A549 (cell line): ENCODE results near the gene MYH13. TPM values are rescaled to one million over a fixed set of nuclear protein-coding genes. Genes with fewer than 3 reads are reported as not detected.

Experiments used
- ATAC-seq, 2 experiments: fragments of 200-7000 bp in 1 of 2; fragments of >200 bp in 1 of 2; cut with Nextera tagmentation in 1 of 2; cut with Tn5 transposase in 1 of 2; 3 replicates each; pipeline versions ENCODE4 v1.8.0 to v1.9.1; 2018 to 2020; ENCODE audit warnings: mild to moderate bottlenecking in 1 of 2, moderate library complexity in 1 of 2
- CTCF ChIA-PET: fragments of 300-600 bp; sonication (Branson Sonifier 250); formaldehyde crosslinking; extraction: SDS; loops from one replicate; lab custom pipeline; 2021; ENCODE audit warnings: antibody characterized with exemption, inconsistent platforms; lab: Yijun Ruan, JAX
- POLR2A ChIA-PET: fragments of 350-600 bp; formaldehyde crosslinking; extraction: SDS; loops from one replicate; lab custom pipeline; 2021; ENCODE audit warnings: antibody characterized with exemption, inconsistent platforms; lab: Yijun Ruan, JAX
- DNase-seq, 2 experiments: peaks; one replicate each; pipeline versions ENCODE4 v3.0.0 to v3.0.0-alpha.2; 2011 to 2016; ENCODE audit warnings: low read depth in 1 of 2, low spot score in 1 of 2
- FAIRE-seq: peaks from 2 replicates; lab custom pipeline; 2011; peaks lifted over from hg19 to GRCh38; lab: Jason Lieb, UNC
- H3K27ac ChIP-seq, 2 experiments: fragments of >200 bp; sonication (Bioruptor Twin); formaldehyde crosslinking; 3 replicates each; pipeline ENCODE4 v1.5.1; 2016 to 2017
- H3K4me1 ChIP-seq: fragments of >200 bp; sonication (Bioruptor Twin); formaldehyde crosslinking; 3 replicates; pipeline ENCODE4 v1.6.1; 2016
- H3K4me2 ChIP-seq: fragments of >200 bp; sonication (Bioruptor Twin); formaldehyde crosslinking; 3 replicates; pipeline ENCODE4 v1.6.1; 2016
- H3K4me3 ChIP-seq: fragments of >200 bp; sonication (Bioruptor Twin); formaldehyde crosslinking; 3 replicates; pipeline ENCODE4 v1.5.1; 2016
- H3K9me3 ChIP-seq: fragments of >200 bp; sonication (Bioruptor Twin); formaldehyde crosslinking; 3 replicates; pipeline ENCODE4 v1.6.1; 2016
- BCL3 ChIP-seq: fragments of >200 bp; sonication (Bioruptor Twin); formaldehyde crosslinking; IDR thresholded peaks from 3 replicates; pipeline ENCODE4 v1.6.1; 2016
- CBX8 ChIP-seq: fragments of 200-600 bp; sonication (generic); IDR thresholded peaks from 2 replicates; pipeline ENCODE4 v1.6.1; 2016
- CEBPB ChIP-seq, 2 experiments: fragments of >200 bp in 1 of 2; sonication (Bioruptor Twin) in 1 of 2; formaldehyde crosslinking in 1 of 2; IDR thresholded peaks; 2 replicates each; pipeline ENCODE4 v1.6.1; 2012 to 2016
- CHD2 ChIP-seq: fragments of 150-350 bp; IDR thresholded peaks from 2 replicates; pipeline ENCODE4 v1.6.1; 2014; ENCODE audit warnings: low read length; ENCODE audit not compliant: partially characterized antibody
- EHF ChIP-seq: fragments of 250-450 bp; sonication (Bioruptor Pico); IDR thresholded peaks from 2 replicates; pipeline ENCODE4 v1.5.0; 2020; ENCODE audit warnings: mild to moderate bottlenecking
- EHMT2 ChIP-seq: fragments of 200-600 bp; sonication (generic); IDR thresholded peaks from 2 replicates; pipeline ENCODE4 v1.6.1; 2016; ENCODE audit warnings: antibody characterized with exemption, low read depth, mild to moderate bottlenecking, moderate library complexity
- ESRRA ChIP-seq: fragments of 150-350 bp; IDR thresholded peaks from 2 replicates; pipeline ENCODE4 v1.6.1; 2014; ENCODE audit warnings: mild to moderate bottlenecking, low read length, borderline replicate concordance
- FOSB ChIP-seq: fragments of 250-450 bp; sonication (Bioruptor Pico); IDR thresholded peaks from 2 replicates; pipeline ENCODE4 v1.5.0; 2020; ENCODE audit warnings: mild to moderate bottlenecking, moderate library complexity
- HDAC2 ChIP-seq: fragments of 200-600 bp; sonication (generic); IDR thresholded peaks from 2 replicates; pipeline ENCODE4 v1.6.1; 2016
- HOXB5 ChIP-seq: fragments of 250-450 bp; sonication (Bioruptor Pico); IDR thresholded peaks from 2 replicates; pipeline ENCODE4 v1.5.0; 2020; ENCODE audit warnings: mild to moderate bottlenecking, moderate library complexity
- JUNB ChIP-seq: fragments of >200 bp; sonication (Bioruptor Twin); formaldehyde crosslinking; IDR thresholded peaks from 2 replicates; pipeline ENCODE4 v1.6.1; 2016
- MYC ChIP-seq: IDR thresholded peaks from 2 replicates; pipeline ENCODE4 v1.6.1; 2012; ENCODE audit warnings: mild to moderate bottlenecking, inconsistent platforms, low read length, improper control_type of control experiment, borderline replicate concordance
- POLR2AphosphoS2 ChIP-seq: conservative IDR thresholded peaks from 2 replicates; pipeline ENCODE4 v1.6.1; 2012; ENCODE audit warnings: low read length, improper control_type of control experiment, inconsistent platforms
- RAD21 ChIP-seq, 2 experiments: fragments of >200 bp in 1 of 2; sonication (Bioruptor Twin) in 1 of 2; formaldehyde crosslinking in 1 of 2; IDR thresholded peaks in 1 of 2; conservative IDR thresholded peaks in 1 of 2; 2 replicates in 1 of 2; 3 replicates in 1 of 2; pipeline ENCODE4 v1.6.1; 2012 to 2018; ENCODE audit warnings: inconsistent platforms in 1 of 2
- RCOR1 ChIP-seq: fragments of 150-350 bp; IDR thresholded peaks from 2 replicates; pipeline ENCODE4 v1.6.1; 2014; ENCODE audit warnings: antibody characterized with exemption, low read length, low read depth
- RFX5 ChIP-seq: fragments of 450-650 bp; IDR thresholded peaks from 2 replicates; pipeline ENCODE4 v1.7.1; 2014; ENCODE audit warnings: antibody characterized with exemption, mild to moderate bottlenecking, moderate library complexity
- SMC3 ChIP-seq: fragments of >200 bp; sonication (Bioruptor Twin); formaldehyde crosslinking; IDR thresholded peaks from 3 replicates; pipeline ENCODE4 v1.6.1; 2018; ENCODE audit warnings: inconsistent platforms
- ZC3H11A ChIP-seq: fragments of 450-650 bp; IDR thresholded peaks from 2 replicates; pipeline ENCODE4 v1.6.1; 2014; ENCODE audit warnings: antibody characterized with exemption, mild to moderate bottlenecking
- ZFP36 ChIP-seq: fragments of 450-650 bp; IDR thresholded peaks from 2 replicates; pipeline ENCODE4 v1.6.1; 2014; ENCODE audit warnings: borderline replicate concordance; ENCODE audit not compliant: partially characterized antibody
- ZSCAN20 ChIP-seq: fragments of 250-450 bp; sonication (Bioruptor Pico); IDR thresholded peaks from 2 replicates; pipeline ENCODE4 v1.8.0; 2022; ENCODE audit warnings: mild to moderate bottlenecking, moderate library complexity
- WGBS: methylation state at CpG from one replicate; pipeline ENCODE4 v1.1.6; 2017; ENCODE audit errors: missing lambda C conversion rate; 5-methylcytosine and 5-hydroxymethylcytosine counted together
- polyA plus RNA-seq, 4 experiments: library from polyadenylated mRNA; depleted of rRNA in 3 of 4; stranded (reverse); fragments of >200 nt; fragmentation: RNase III in 1 of 4; extraction: RNeasy Plus Mini Kit Qiagen cat#74134 plus additional on column Dnase treatment in 1 of 4; gene quantifications; 2 replicates in 3 of 4; 3 replicates in 1 of 4; pipeline ENCODE4 v1.2.3, GENCODE V29; 2011 to 2017
- TF ChIP-seq, protein P1 (sequence below): fragments of >200 bp; sonication (Bioruptor Twin); formaldehyde crosslinking; IDR thresholded peaks from 3 replicates; pipeline ENCODE4 v1.5.1; 2016
- TF ChIP-seq, protein P2 (sequence below): fragments of >200 bp; sonication (Bioruptor Twin); formaldehyde crosslinking; IDR thresholded peaks from 2 replicates; pipeline ENCODE4 v1.6.1; 2016
- TF ChIP-seq, protein P3 (sequence below): fragments of 150-350 bp; IDR thresholded peaks from 2 replicates; pipeline ENCODE4 v1.6.1; 2014; ENCODE audit warnings: low read depth, mild to moderate bottlenecking, low read length

MYH13 gene
- polyA plus RNA-seq, 2 of the 4 experiments (the other 2 are of a cell fraction), result not detected

DNA sequence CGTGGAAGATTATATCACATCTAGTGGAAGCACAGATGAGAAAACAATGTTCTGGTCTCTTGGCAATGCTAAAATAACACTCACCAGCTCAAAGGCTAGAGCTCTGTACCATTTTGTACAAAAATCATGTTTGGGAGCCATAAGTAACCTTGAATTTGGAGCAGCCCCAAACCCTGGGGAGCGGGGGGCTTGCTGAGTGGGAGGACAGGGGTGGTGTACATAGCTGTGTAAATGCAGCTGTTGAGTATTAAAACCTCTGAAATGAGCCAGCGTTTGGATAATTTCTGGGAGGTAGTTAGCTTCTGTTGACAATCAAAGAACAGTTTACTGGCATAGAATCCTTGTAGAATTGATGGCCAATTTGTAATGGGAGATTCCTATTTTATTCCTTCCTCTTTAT, 44.6 kb upstream of the MYH13 start:
- FAIRE-seq (no peak), DNase-seq (no peak), ATAC-seq (no peak)
- H3K4me3 ChIP-seq, result no peak overlapping the region
- no peak overlapping the region for H3K27ac ChIP-seq
- no peaks in the 10 kb centered on the region for H3K4me1 ChIP-seq
- TF ChIP-seq ZC3H11A (no peak), RFX5 (no peak), CHD2 (no peak), JUNB (no peak), EHF (CRISPR knock-in tag) (no peak)
- TF ChIP-seq, protein P1, sequence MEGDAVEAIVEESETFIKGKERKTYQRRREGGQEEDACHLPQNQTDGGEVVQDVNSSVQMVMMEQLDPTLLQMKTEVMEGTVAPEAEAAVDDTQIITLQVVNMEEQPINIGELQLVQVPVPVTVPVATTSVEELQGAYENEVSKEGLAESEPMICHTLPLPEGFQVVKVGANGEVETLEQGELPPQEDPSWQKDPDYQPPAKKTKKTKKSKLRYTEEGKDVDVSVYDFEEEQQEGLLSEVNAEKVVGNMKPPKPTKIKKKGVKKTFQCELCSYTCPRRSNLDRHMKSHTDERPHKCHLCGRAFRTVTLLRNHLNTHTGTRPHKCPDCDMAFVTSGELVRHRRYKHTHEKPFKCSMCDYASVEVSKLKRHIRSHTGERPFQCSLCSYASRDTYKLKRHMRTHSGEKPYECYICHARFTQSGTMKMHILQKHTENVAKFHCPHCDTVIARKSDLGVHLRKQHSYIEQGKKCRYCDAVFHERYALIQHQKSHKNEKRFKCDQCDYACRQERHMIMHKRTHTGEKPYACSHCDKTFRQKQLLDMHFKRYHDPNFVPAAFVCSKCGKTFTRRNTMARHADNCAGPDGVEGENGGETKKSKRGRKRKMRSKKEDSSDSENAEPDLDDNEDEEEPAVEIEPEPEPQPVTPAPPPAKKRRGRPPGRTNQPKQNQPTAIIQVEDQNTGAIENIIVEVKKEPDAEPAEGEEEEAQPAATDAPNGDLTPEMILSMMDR, result no peak
- H3K4me2 ChIP-seq, result no peak overlapping the region
- no peaks in the 10 kb centered on the region for H3K9me3 ChIP-seq
- ChIA-PET POLR2A (no interaction called here), CTCF (interaction anchor here (0.6 kb wide), 1 partner anchor 200 kb away, joined by 3 read pairs; no protein-coding TSS in a partner anchor)
- 13% methylated on average over 3 of the region's 3 CpGs for WGBS

DNA sequence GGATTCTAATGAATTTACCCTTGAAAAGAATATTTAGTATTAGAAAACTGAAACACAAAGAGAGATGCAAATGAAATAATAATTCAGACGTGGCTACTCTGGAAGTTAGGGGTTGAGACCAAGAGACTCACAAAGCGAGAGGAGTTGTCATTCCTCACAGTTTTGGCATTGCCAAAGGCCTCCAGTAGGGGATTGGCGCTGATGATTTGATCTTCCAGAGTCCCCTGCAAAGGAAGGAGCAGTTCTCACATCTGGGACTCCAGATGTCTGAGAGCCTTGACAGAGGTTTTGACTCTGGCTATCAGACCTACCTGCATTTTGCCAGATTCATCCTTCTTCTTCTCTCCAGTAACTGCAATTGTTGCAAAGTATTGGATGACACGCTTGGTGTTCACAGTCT, 42.4 kb upstream of the MYH13 start:
- TF ChIP-seq HOXB5, result no peak
- TF ChIP-seq SMC3, result no peak
- TF ChIP-seq CEBPB (IDR thresholded peaks at IDR 0.05), result no peak
- no peak for TF ChIP-seq ZFP36
- TF ChIP-seq RFX5, result no peak
- no peak for TF ChIP-seq POLR2AphosphoS2
- TF ChIP-seq, all 56 proteins: peak for 0
- ChIA-PET POLR2A (no interaction called here), CTCF (no interaction called here)
- H3K27ac ChIP-seq, result no peak overlapping the region
- H3K4me3 ChIP-seq, result no peak overlapping the region
- no peak overlapping the region for H3K4me2 ChIP-seq
- no peak for ATAC-seq
- 35% methylated on average over 4 of the region's 4 CpGs for WGBS
- H3K4me1 ChIP-seq, result no peaks in the 10 kb centered on the region
- H3K9me3 ChIP-seq, result no peaks in the 10 kb centered on the region
- no peak for DNase-seq
- FAIRE-seq, result no peak

GRCh38 chr17:10403589-10403988, 30.8 kb upstream of the MYH13 start:
- ATAC-seq (no peak), DNase-seq (no peak), FAIRE-seq (no peak)

More at GRCh38 chr17:10403589-10403988, 30.8 kb upstream of the MYH13 start:
- CTCF ChIA-PET, result interaction anchor here (1.7 kb wide), 1 partner anchor 14 kb away, joined by 5 read pairs; no protein-coding TSS in a partner anchor
- no peaks in the 10 kb centered on the region for H3K9me3 ChIP-seq
- H3K4me2 ChIP-seq, result no peak overlapping the region
- no peak overlapping the region for H3K4me3 ChIP-seq
- POLR2A ChIA-PET, result no interaction called here
- TF ChIP-seq CEBPB (IDR thresholded peaks at IDR 0.05) (no peak), MYC (no peak), EHF (CRISPR knock-in tag) (no peak), ESRRA (no peak), BCL3 (no peak), HDAC2 (no peak), RCOR1 (no peak), CBX8 (no peak), EHMT2 (no peak), ZSCAN20 (no peak), FOSB (CRISPR knock-in tag) (no peak), RAD21 (conservative IDR thresholded peaks at IDR 0.05 in 1 of 2, IDR thresholded peaks at IDR 0.05 in 1 of 2) (no peak)
- TF ChIP-seq, protein P2, sequence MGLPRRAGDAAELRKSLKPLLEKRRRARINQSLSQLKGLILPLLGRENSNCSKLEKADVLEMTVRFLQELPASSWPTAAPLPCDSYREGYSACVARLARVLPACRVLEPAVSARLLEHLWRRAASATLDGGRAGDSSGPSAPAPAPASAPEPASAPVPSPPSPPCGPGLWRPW, result no peak
- TF ChIP-seq, protein P3, sequence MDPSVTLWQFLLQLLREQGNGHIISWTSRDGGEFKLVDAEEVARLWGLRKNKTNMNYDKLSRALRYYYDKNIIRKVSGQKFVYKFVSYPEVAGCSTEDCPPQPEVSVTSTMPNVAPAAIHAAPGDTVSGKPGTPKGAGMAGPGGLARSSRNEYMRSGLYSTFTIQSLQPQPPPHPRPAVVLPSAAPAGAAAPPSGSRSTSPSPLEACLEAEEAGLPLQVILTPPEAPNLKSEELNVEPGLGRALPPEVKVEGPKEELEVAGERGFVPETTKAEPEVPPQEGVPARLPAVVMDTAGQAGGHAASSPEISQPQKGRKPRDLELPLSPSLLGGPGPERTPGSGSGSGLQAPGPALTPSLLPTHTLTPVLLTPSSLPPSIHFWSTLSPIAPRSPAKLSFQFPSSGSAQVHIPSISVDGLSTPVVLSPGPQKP, result no peak
- TF ChIP-seq, protein P1, result no peak
- H3K4me1 ChIP-seq, result no peaks in the 10 kb centered on the region
- no peak overlapping the region for H3K27ac ChIP-seq
